DND-41 (cell line): ENCODE results near the gene MMP11.

ENCODE experiments used
- EZH2 ChIP-seq: IDR thresholded peaks from 3 replicates; pipeline ENCODE4 v1.6.1; 2012; ENCODE audit warnings: borderline replicate concordance, low read depth, mild to moderate bottlenecking, moderate library complexity, low read length, inconsistent platforms; ENCODE audit not compliant: severe bottlenecking
- TF ChIP-seq, protein P1 (sequence below): IDR thresholded peaks from 2 replicates; pipeline ENCODE4 v1.5.1; 2012; ENCODE audit warnings: borderline replicate concordance, low read length, moderate library complexity, mild to moderate bottlenecking; ENCODE audit not compliant: poor library complexity, severe bottlenecking; ENCODE audit errors: extremely low read depth

DNA sequence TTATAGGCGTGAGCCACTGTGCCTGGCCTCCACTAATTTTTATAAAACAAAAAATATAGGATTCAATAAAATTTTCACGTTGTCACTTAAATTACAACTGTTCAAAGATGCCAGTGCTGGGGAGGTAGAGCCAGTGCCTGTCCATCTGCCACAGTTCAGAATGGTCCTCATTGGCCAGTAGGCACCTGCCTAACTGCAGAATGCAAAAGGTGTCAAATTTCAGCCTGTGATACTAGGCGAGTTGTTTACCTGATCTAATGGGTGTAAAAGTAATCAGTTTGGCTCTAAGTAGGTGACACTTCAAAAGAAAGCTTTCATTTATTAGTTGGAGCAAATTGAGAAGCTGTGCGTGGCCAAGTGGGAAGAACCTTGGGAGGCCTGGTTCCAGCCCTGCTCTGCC is 16.5 kb downstream of the MMP11 start:
- TF ChIP-seq, protein P1, sequence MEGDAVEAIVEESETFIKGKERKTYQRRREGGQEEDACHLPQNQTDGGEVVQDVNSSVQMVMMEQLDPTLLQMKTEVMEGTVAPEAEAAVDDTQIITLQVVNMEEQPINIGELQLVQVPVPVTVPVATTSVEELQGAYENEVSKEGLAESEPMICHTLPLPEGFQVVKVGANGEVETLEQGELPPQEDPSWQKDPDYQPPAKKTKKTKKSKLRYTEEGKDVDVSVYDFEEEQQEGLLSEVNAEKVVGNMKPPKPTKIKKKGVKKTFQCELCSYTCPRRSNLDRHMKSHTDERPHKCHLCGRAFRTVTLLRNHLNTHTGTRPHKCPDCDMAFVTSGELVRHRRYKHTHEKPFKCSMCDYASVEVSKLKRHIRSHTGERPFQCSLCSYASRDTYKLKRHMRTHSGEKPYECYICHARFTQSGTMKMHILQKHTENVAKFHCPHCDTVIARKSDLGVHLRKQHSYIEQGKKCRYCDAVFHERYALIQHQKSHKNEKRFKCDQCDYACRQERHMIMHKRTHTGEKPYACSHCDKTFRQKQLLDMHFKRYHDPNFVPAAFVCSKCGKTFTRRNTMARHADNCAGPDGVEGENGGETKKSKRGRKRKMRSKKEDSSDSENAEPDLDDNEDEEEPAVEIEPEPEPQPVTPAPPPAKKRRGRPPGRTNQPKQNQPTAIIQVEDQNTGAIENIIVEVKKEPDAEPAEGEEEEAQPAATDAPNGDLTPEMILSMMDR: no peak
- no peak for TF ChIP-seq EZH2
